Activated T-cell treated with anti-CD3 and anti-CD28 coated beads for 24 hours (primary cell): ENCODE measurements around the gene RALGDS.

Experiments
- DNase-seq: peaks from one replicate; pipeline ENCODE4 v3.0.0-alpha.2; 2020; ENCODE audit warnings: low read depth

RALGDS gene

GRCh38 chr9:133051281-133051900, 69.6 kb downstream of the RALGDS start:
- DNase-seq: no peak

- DNase-seq: no peak
These were observed 70.3 kb downstream of the RALGDS start for GRCh38 chr9:133050781-133051180.

GRCh38 chr9:133050142-133050541, 70.9 kb downstream of the RALGDS start:
- DNase-seq: no peak

GRCh38 chr9:133049043-133049442, 72.0 kb downstream of the RALGDS start:
- no peak for DNase-seq

- DNase-seq: no peak
These were observed 72.4 kb downstream of the RALGDS start for GRCh38 chr9:133048595-133048994.
